Ishikawa (cell line): Measurements from ENCODE around the gene VAX1.

ENCODE experiments used
- CREB1 ChIP-seq: IDR thresholded peaks from 2 replicates; pipeline ENCODE4 v1.6.1; 2012; ENCODE audit warnings: low read depth
- EP300 ChIP-seq: IDR thresholded peaks from 2 replicates; pipeline ENCODE4 v1.6.1; 2012; ENCODE audit warnings: borderline replicate concordance
- FOXM1 ChIP-seq: IDR thresholded peaks from 2 replicates; pipeline ENCODE4 v1.6.1; 2012; ENCODE audit warnings: low read depth, borderline replicate concordance
- TAF1 ChIP-seq: IDR thresholded peaks from 2 replicates; pipeline ENCODE4 v1.6.1; 2012; ENCODE audit warnings: low read depth, mild to moderate bottlenecking
- TCF12 ChIP-seq: IDR thresholded peaks from 2 replicates; pipeline ENCODE4 v1.6.1; 2012; ENCODE audit warnings: low read depth
- YY1 ChIP-seq: IDR thresholded peaks from 2 replicates; pipeline ENCODE4 v1.6.1; 2012; ENCODE audit warnings: low read depth

- TF ChIP-seq TAF1 (no peak), CREB1 (no peak), EP300 (no peak), YY1 (no peak), TCF12 (no peak), FOXM1 (no peak)
These were observed 46.8 kb upstream of the VAX1 start for GRCh38 chr10:117184821-117185220.
